H1 (cell line): ENCODE measurements around the gene THOC7. TPM values are rescaled to one million over a fixed set of nuclear protein-coding genes. Genes with fewer than 3 reads are reported as not detected.

ENCODE experiments used
- CTCF ChIA-PET: fragments of 300-600 bp; sonication (Branson Sonifier 250); formaldehyde crosslinking; loops from one replicate; lab custom pipeline; 2021; ENCODE audit not compliant: partially characterized antibody; lab: Charles Lee
- POLR2A ChIA-PET: fragments of 300-600 bp; sonication (Branson Sonifier 250); formaldehyde crosslinking; loops from one replicate; lab custom pipeline; 2021; ENCODE audit warnings: inconsistent platforms; ENCODE audit not compliant: partially characterized antibody; lab: Charles Lee
- DNase-seq, 2 experiments: peaks; one replicate each; pipeline versions ENCODE4 v3.0.0 to v3.0.0-alpha.2; 2010 to 2022; ENCODE audit warnings: low spot score in 2 of 2, low read depth in 1 of 2, mixed read lengths in 1 of 2
- FAIRE-seq: peaks from 2 replicates; lab custom pipeline; 2011; peaks lifted over from hg19 to GRCh38; lab: Jason Lieb, UNC
- H2AFZ ChIP-seq: 2 replicates; pipeline ENCODE4 v1.8.1; 2012; ENCODE audit warnings: low read length, inconsistent platforms
- H2AK5ac ChIP-seq: 2 replicates; pipeline ENCODE4 v1.6.1; 2013; ENCODE audit warnings: low read depth, low read length
- H2BK120ac ChIP-seq: replicated peaks from 2 replicates; pipeline ENCODE3; 2013; ENCODE audit warnings: low read depth, low read length, inconsistent platforms
- H2BK12ac ChIP-seq: 2 replicates; pipeline ENCODE4 v1.6.1; 2013; ENCODE audit warnings: low read depth, low read length
- H2BK15ac ChIP-seq: 2 replicates; pipeline ENCODE4 v1.6.1; 2013; ENCODE audit warnings: low read length
- H2BK20ac ChIP-seq: 2 replicates; pipeline ENCODE4 v1.6.1; 2013; ENCODE audit warnings: low read length
- H2BK5ac ChIP-seq: 2 replicates; pipeline ENCODE4 v1.6.1; 2013; ENCODE audit warnings: low read depth, low read length
- H3K14ac ChIP-seq: 2 replicates; pipeline ENCODE4 v1.6.1; 2013; ENCODE audit warnings: inconsistent platforms; ENCODE audit not compliant: insufficient read length
- H3K18ac ChIP-seq: 2 replicates; pipeline ENCODE4 v1.6.1; 2013; ENCODE audit warnings: low read length; ENCODE audit errors: extremely low read depth
- H3K23ac ChIP-seq: 2 replicates; pipeline ENCODE4 v1.6.1; 2013; ENCODE audit warnings: inconsistent platforms; ENCODE audit not compliant: insufficient read length
- H3K23me2 ChIP-seq: 2 replicates; pipeline ENCODE4 v1.6.1; 2013; ENCODE audit warnings: low read depth, low read length
- H3K27ac ChIP-seq: 2 replicates; pipeline ENCODE4 v1.6.1; 2011; ENCODE audit warnings: low read depth, low read length, inconsistent platforms
- H3K27me3 ChIP-seq, 4 experiments: replicated peaks in 1 of 4; 1 replicate in 1 of 4; 2 replicates in 3 of 4; pipeline versions ENCODE4 v1.6.1 to v1.8.1; 2011 to 2013; ENCODE audit warnings: low read length in 3 of 4, mild to moderate bottlenecking in 3 of 4, inconsistent platforms in 2 of 4, mixed read lengths in 2 of 4, moderate library complexity in 1 of 4; ENCODE audit not compliant: control insufficient read depth in 3 of 4, insufficient read depth in 3 of 4; ENCODE audit errors: extremely low read depth in 1 of 4
- H3K36me3 ChIP-seq, 4 experiments: 2 replicates each; pipeline versions ENCODE4 v1.6.1 to v1.8.1; 2011 to 2013; ENCODE audit warnings: mild to moderate bottlenecking in 4 of 4, low read length in 3 of 4, moderate library complexity in 2 of 4, control low read depth in 1 of 4, inconsistent platforms in 1 of 4; ENCODE audit not compliant: insufficient read depth in 4 of 4, control insufficient read depth in 2 of 4
- H3K4ac ChIP-seq: replicated peaks from 2 replicates; pipeline ENCODE3; 2013; ENCODE audit warnings: low read length, low read depth, mixed read lengths, inconsistent platforms; ENCODE audit not compliant: insufficient read length
- H3K4me1 ChIP-seq, 4 experiments: replicated peaks in 1 of 4; 1 replicate in 1 of 4; 2 replicates in 3 of 4; pipeline versions ENCODE4 v1.6.1 to v1.8.1; 2011 to 2013; ENCODE audit warnings: low read length in 3 of 4, inconsistent platforms in 2 of 4, mixed read lengths in 1 of 4; ENCODE audit not compliant: insufficient read depth in 4 of 4, control insufficient read depth in 3 of 4
- H3K4me2 ChIP-seq, 2 experiments: 2 replicates each; pipeline versions ENCODE4 v1.6.1 to v1.8.1; 2011 to 2013; ENCODE audit warnings: low read depth in 2 of 2, low read length in 2 of 2, control low read depth in 1 of 2, inconsistent platforms in 1 of 2, mild to moderate bottlenecking in 1 of 2; ENCODE audit not compliant: insufficient read depth in 1 of 2
- H3K4me3 ChIP-seq, 4 experiments: fragments of 200-600, 300-600 bp in 1 of 4; sonication (generic), shearing (Covaris generic), sonication (Bioruptor Twin) in 1 of 4; 2 replicates each; pipeline versions ENCODE4 v1.5.1 to v1.8.1; 2011 to 2016; ENCODE audit warnings: low read length in 4 of 4, low read depth in 3 of 4, control low read depth in 2 of 4, inconsistent platforms in 2 of 4, mild to moderate bottlenecking in 2 of 4, mixed read lengths in 1 of 4, moderate library complexity in 1 of 4; ENCODE audit not compliant: insufficient read depth in 2 of 4; ENCODE audit errors: extremely low read depth in 1 of 4
- H3K56ac ChIP-seq: replicated peaks from 2 replicates; pipeline ENCODE3; 2013; ENCODE audit warnings: low read depth, mild to moderate bottlenecking, mixed read lengths, low read length, inconsistent platforms; ENCODE audit not compliant: insufficient read length
- H3K79me1 ChIP-seq: 2 replicates; pipeline ENCODE4 v1.6.1; 2013; ENCODE audit warnings: low read depth, low read length, control low read depth
- H3K79me2 ChIP-seq, 2 experiments: 2 replicates each; pipeline versions ENCODE4 v1.6.1 to v1.8.1; 2012 to 2013; ENCODE audit warnings: low read length in 2 of 2, mild to moderate bottlenecking in 2 of 2, inconsistent platforms in 1 of 2; ENCODE audit not compliant: insufficient read depth in 2 of 2, control insufficient read depth in 1 of 2
- H3K9ac ChIP-seq, 4 experiments: replicated peaks in 1 of 4; 1 replicate in 1 of 4; 2 replicates in 3 of 4; pipeline versions ENCODE4 v1.6.1 to v1.8.1; 2011 to 2013; ENCODE audit warnings: low read depth in 3 of 4, low read length in 3 of 4, control low read depth in 2 of 4, mild to moderate bottlenecking in 2 of 4, moderate library complexity in 2 of 4, inconsistent platforms in 1 of 4; ENCODE audit errors: extremely low read depth in 1 of 4
- H3K9me3 ChIP-seq, 2 experiments: 2 replicates each; pipeline versions ENCODE4 v1.6.1 to v1.8.1; 2012 to 2013; ENCODE audit warnings: mild to moderate bottlenecking in 2 of 2, moderate library complexity in 2 of 2, control low read depth in 1 of 2, inconsistent platforms in 1 of 2, low read depth in 1 of 2, low read length in 1 of 2, mixed read lengths in 1 of 2; ENCODE audit not compliant: insufficient read depth in 2 of 2
- H4K20me1 ChIP-seq, 2 experiments: replicated peaks in 1 of 2; 2 replicates each; pipeline versions ENCODE3 to v1.8.1; 2011 to 2013; ENCODE audit warnings: inconsistent platforms in 2 of 2, low read length in 2 of 2, mild to moderate bottlenecking in 1 of 2; ENCODE audit not compliant: insufficient read depth in 2 of 2, control insufficient read depth in 1 of 2
- H4K5ac ChIP-seq: 2 replicates; pipeline ENCODE4 v1.6.1; 2013; ENCODE audit warnings: low read length, low read depth, mixed read lengths, inconsistent platforms; ENCODE audit not compliant: insufficient read length
- H4K8ac ChIP-seq: 2 replicates; pipeline ENCODE4 v1.8.0; 2013; ENCODE audit warnings: mild to moderate bottlenecking, moderate library complexity, low read length, inconsistent platforms; ENCODE audit not compliant: insufficient read depth; ENCODE audit errors: extremely low read depth
- H4K91ac ChIP-seq: replicated peaks from 2 replicates; pipeline ENCODE3; 2013; ENCODE audit warnings: low read length, mixed read lengths, inconsistent platforms; ENCODE audit not compliant: insufficient read length
- CBX5 ChIP-seq: fragments of 300-800, 300-1000 bp; sonication (generic); IDR thresholded peaks from 2 replicates; pipeline ENCODE4 v1.7.1; 2016; ENCODE audit warnings: antibody characterized with exemption, low read length, low read depth
- CHD2 ChIP-seq: IDR thresholded peaks from 2 replicates; pipeline ENCODE4 v1.6.1; 2012; ENCODE audit warnings: low read length, improper control_type of control experiment
- CREB1 ChIP-seq: IDR thresholded peaks from 2 replicates; pipeline ENCODE4 v1.6.1; 2012; ENCODE audit warnings: inconsistent platforms
- CTCF ChIP-seq, 3 experiments: IDR thresholded peaks; 1 replicate in 2 of 3; 2 replicates in 1 of 3; pipeline versions ENCODE4 v1.5.1 to v1.6.1; 2011; ENCODE audit warnings: low read length in 3 of 3, mild to moderate bottlenecking in 3 of 3, inconsistent platforms in 2 of 3, low read depth in 1 of 3, moderate library complexity in 1 of 3; ENCODE audit not compliant: insufficient read depth in 1 of 3; ENCODE audit errors: control extremely low read depth in 1 of 3
- POU5F1 ChIP-seq: IDR thresholded peaks from 2 replicates; pipeline ENCODE4 v1.6.1; 2011; ENCODE audit warnings: low read depth, mild to moderate bottlenecking, low read length, moderate library complexity
- RAD21 ChIP-seq, 2 experiments: IDR thresholded peaks in 1 of 2; conservative IDR thresholded peaks in 1 of 2; 2 replicates each; pipeline ENCODE4 v1.6.1; 2011; ENCODE audit warnings: low read depth in 2 of 2, low read length in 2 of 2, improper control_type of control experiment in 1 of 2, inconsistent platforms in 1 of 2, mild to moderate bottlenecking in 1 of 2, moderate library complexity in 1 of 2
- RNF2 ChIP-seq: fragments of 200-900, 300-1000 bp; sonication (generic); IDR thresholded peaks from 2 replicates; pipeline ENCODE4 v1.7.1; 2016; ENCODE audit warnings: borderline replicate concordance, low read depth, mild to moderate bottlenecking, antibody characterized with exemption, low read length; ENCODE audit not compliant: poor library complexity, severe bottlenecking; ENCODE audit errors: missing control alignments
- TAF7 ChIP-seq: optimal IDR thresholded peaks from 2 replicates; pipeline ENCODE3; 2011; ENCODE audit warnings: low read depth, mild to moderate bottlenecking, inconsistent platforms, low read length, moderate library complexity, borderline replicate concordance
- TBP ChIP-seq: IDR thresholded peaks from 2 replicates; pipeline ENCODE4 v1.6.1; 2011; ENCODE audit warnings: low read depth, low read length, improper control_type of control experiment
- ZNF274 ChIP-seq: IDR thresholded peaks from 2 replicates; pipeline ENCODE4 v1.7.0; 2012; ENCODE audit warnings: low read length, borderline replicate concordance; ENCODE audit errors: extremely low read depth
- WGBS, 2 experiments: shearing (Covaris generic) in 1 of 2; methylation state at CpG; one replicate each; pipeline versions ENCODE4 v1.1.6 to v1.1.7; 2013 to 2015; ENCODE audit warnings: low lambda C conversion rate in 2 of 2, mixed read lengths in 2 of 2, inconsistent platforms in 1 of 2, low coverage in 1 of 2, missing lambda C conversion rate in 1 of 2; ENCODE audit not compliant: insufficient replicate concordance in 2 of 2, insufficient coverage in 1 of 2, insufficient read length in 1 of 2; ENCODE audit errors: extremely low coverage in 1 of 2, missing lambda C conversion rate in 1 of 2; 5-methylcytosine and 5-hydroxymethylcytosine counted together
- polyA plus RNA-seq, 7 experiments: library from polyadenylated mRNA; depleted of rRNA in 3 of 7; stranded (reverse) in 5 of 7; unstranded in 2 of 7; fragments of >200 nt in 5 of 7; fragments of 200-250 nt in 2 of 7; gene quantifications; 1 replicate in 5 of 7; 2 replicates in 1 of 7; 4 replicates in 1 of 7; pipeline versions ENCODE4 v1.2.1 to v1.2.3, GENCODE V29; 2011 to 2013; ENCODE audit warnings: missing spikeins in 2 of 7, mixed read lengths in 2 of 7
- total RNA-seq: library from RNA; stranded (reverse); fragmentation: NEBNext Ultra II Directional; extraction: Animal tissue kit (Norgen Biotek cat#: 25700); gene quantifications from 2 replicates; pipeline ENCODE4 v1.2.1, GENCODE V29; 2021

Gene THOC7
- total and polyA plus RNA-seq, 2 of the 8 experiments (the other 6 are each of a cell fraction or from before 2014, with no cell fraction given), result 18.7 to 74.0 TPM

DNA sequence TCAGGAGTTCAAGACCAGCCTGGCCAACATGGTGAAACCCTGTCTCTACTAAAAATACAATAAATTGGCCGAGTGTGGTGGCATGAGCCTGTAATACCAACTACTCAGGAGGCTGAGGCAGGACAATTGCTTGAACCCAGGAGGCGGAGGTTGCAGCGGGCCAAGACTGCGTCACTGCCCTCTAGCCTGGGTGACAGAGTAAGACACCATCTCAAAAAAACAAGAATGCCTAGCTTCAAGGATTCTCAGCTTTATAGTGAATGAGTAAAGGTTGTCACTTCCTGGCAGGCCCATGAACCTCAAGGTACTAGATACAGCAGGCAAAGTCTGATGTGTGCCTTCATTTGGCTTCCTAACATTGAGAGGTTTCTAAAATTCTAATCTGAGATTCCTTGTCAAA is 14.4 kb downstream of the THOC7 start:
- H3K4me1 ChIP-seq, result peaks cover 0 to 7% (median 2%) of the 10 kb centered on the region in 4 experiments; a peak in 3 of 7 replicates
- H2BK120ac ChIP-seq, result no peak overlapping the region
- H3K27me3 ChIP-seq, result no peaks in the 10 kb centered on the region
- no peaks in the 10 kb centered on the region for H3K36me3 ChIP-seq
- H3K79me2 ChIP-seq, result peaks cover 0 to 17% of the 10 kb centered on the region in 2 experiments; a peak in 3 of 4 replicates
- no peak overlapping the region for H3K4me3 ChIP-seq
- no peak overlapping the region for H2BK5ac ChIP-seq
- FAIRE-seq (no peak), DNase-seq (no peak)
- WGBS, 2 experiments, result 84% methylated on average over 4 of the region's 4 CpGs; no CpG with 5 or more reads in 1 of the 2 experiments
- no peak overlapping the region for H3K18ac ChIP-seq
- H3K56ac ChIP-seq, result no peak overlapping the region
- no peak overlapping the region for H2BK20ac ChIP-seq
- no peak overlapping the region for H3K27ac ChIP-seq
- H4K8ac ChIP-seq, result no peak overlapping the region
- H2BK12ac ChIP-seq, result no peak overlapping the region
- no peaks in the 10 kb centered on the region for H4K20me1 ChIP-seq
- no peak overlapping the region for H3K9ac ChIP-seq
- H2AK5ac ChIP-seq, result no peak overlapping the region
- no peak overlapping the region for H4K91ac ChIP-seq
- no peak overlapping the region for H3K14ac ChIP-seq
- no peak overlapping the region for H4K5ac ChIP-seq
- no peak overlapping the region for H2AFZ ChIP-seq
- H2BK15ac ChIP-seq, result no peak overlapping the region
- 0 out of 2 replicates have a peak, but pooled peaks cover 2% of the 10 kb centered on the region for H3K79me1 ChIP-seq
- ChIA-PET POLR2A (interaction anchor here (1.0 to 1.4 kb wide), 3 partner anchors 13 to 30 kb away, joined by 3 to 4 read pairs (median 4); no protein-coding TSS in a partner anchor), CTCF (interaction anchor here (0.6 to 1.8 kb wide), 4 partner anchors 10 to 113 kb away, joined by 4 to 5 read pairs (median 4); no protein-coding TSS in a partner anchor)
- no peak overlapping the region for H3K4ac ChIP-seq
- no peaks in the 10 kb centered on the region for H3K9me3 ChIP-seq
- no peaks in the 10 kb centered on the region for H3K23me2 ChIP-seq
- H3K4me2 ChIP-seq, result no peak overlapping the region
- no peak overlapping the region for H3K23ac ChIP-seq
- TF ChIP-seq CBX5 (no peak), CHD2 (no peak), POU5F1 (0 out of 2 replicates have a peak, but pooled peaks have one; percentile 31), RNF2 (no peak), TAF7 (no peak), CREB1 (no peak), ZNF274 (no peak), TBP (no peak), CTCF (IDR thresholded peaks at IDR 0.05; ENCODE audit: control extremely low read depth in 1 of 3, insufficient read depth in 1 of 3, low read depth in 1 of 3, low read length in 3 of 3) (peak in 2 of 3 experiments; percentile 21 to 31; a peak in 2 of 4 replicates), RAD21 (IDR thresholded peaks at IDR 0.05 in 1 of 2, conservative IDR thresholded peaks at IDR 0.05 in 1 of 2; ENCODE audit: low read depth in 2 of 2, low read length in 2 of 2) (peak in 1 of 2 experiments; percentile 35; a peak in 2 of 4 replicates)
